ENCODE measurements around the gene TTC32. TPM values are rescaled to one million over a fixed set of nuclear protein-coding genes. Genes with fewer than 3 reads are reported as not detected.

Gene TTC32
- total RNA-seq, 1 experiment from 2014 or later: 9.9 TPM

DNA sequence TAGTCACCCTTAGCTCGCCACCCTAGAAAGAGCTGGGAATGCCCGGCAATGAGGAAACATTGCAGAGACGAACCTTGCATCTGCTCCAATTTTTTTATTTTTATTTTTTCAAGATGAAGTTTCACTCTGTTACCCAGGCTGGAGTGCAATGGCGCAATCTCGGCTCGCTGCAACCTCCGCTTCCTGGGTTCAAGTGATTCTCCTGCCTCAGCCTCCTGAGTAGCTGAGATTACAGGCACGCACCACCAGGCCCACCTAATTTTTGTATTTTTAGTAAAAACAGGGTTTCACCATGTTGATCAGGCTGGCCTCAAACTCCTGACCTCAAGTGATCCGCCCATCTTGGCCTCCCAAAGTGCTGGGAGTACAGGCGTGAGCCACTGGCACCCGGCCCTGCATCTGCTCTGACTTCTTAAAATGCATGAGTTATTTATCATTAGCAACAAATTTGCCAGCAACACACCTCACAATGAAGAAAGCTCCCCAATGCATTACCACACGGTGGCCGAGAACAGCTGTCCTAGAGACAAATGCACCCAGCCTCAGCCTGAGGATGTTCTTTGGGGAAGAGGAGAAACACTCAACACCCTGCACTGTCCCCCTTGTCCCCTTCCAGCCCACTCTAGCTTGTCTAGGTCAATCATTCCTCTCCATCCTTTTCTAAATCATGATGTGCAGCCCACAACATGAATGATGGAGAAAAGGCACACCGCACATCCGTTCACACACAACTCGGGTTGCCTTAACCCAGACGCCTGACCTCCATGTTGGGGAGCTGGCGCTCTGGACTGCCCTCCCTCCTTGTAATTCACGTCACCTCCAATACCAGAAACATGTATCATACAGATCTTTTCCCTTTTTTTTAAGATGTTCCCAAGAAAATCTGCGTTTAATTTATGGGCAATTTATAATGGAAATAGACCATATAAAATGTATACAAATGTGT lies 46.9 kb downstream of the TTC32 start:
- Mint-ChIP-seq H3K4me3 (no peak overlapping the region), H3K27me3 (ENCODE audit: low read depth) (no peaks in the 10 kb centered on the region), H3K36me3 (no peaks in the 10 kb centered on the region), H3K4me1 (no peaks in the 10 kb centered on the region; the same call in 1 of the 2 replicates), H3K27ac (no peak overlapping the region), H3K9me3 (no peaks in the 10 kb centered on the region)
- TF ChIP-seq NR1H2 (CRISPR knock-in tag; IDR thresholded peaks at IDR 0.05) (no peak), ZNF121 (CRISPR knock-in tag; IDR thresholded peaks at IDR 0.05) (no peak), MXD4 (CRISPR knock-in tag; IDR thresholded peaks at IDR 0.05; ENCODE audit: borderline replicate concordance) (no peak), IRF2 (CRISPR knock-in tag; IDR thresholded peaks at IDR 0.05; ENCODE audit: borderline replicate concordance, low read depth) (no peak)
- TF ChIP-seq, protein P1, sequence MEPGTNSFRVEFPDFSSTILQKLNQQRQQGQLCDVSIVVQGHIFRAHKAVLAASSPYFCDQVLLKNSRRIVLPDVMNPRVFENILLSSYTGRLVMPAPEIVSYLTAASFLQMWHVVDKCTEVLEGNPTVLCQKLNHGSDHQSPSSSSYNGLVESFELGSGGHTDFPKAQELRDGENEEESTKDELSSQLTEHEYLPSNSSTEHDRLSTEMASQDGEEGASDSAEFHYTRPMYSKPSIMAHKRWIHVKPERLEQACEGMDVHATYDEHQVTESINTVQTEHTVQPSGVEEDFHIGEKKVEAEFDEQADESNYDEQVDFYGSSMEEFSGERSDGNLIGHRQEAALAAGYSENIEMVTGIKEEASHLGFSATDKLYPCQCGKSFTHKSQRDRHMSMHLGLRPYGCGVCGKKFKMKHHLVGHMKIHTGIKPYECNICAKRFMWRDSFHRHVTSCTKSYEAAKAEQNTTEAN (CRISPR knock-in tag; IDR thresholded peaks at IDR 0.05): no peak
- TF ChIP-seq, protein P2, sequence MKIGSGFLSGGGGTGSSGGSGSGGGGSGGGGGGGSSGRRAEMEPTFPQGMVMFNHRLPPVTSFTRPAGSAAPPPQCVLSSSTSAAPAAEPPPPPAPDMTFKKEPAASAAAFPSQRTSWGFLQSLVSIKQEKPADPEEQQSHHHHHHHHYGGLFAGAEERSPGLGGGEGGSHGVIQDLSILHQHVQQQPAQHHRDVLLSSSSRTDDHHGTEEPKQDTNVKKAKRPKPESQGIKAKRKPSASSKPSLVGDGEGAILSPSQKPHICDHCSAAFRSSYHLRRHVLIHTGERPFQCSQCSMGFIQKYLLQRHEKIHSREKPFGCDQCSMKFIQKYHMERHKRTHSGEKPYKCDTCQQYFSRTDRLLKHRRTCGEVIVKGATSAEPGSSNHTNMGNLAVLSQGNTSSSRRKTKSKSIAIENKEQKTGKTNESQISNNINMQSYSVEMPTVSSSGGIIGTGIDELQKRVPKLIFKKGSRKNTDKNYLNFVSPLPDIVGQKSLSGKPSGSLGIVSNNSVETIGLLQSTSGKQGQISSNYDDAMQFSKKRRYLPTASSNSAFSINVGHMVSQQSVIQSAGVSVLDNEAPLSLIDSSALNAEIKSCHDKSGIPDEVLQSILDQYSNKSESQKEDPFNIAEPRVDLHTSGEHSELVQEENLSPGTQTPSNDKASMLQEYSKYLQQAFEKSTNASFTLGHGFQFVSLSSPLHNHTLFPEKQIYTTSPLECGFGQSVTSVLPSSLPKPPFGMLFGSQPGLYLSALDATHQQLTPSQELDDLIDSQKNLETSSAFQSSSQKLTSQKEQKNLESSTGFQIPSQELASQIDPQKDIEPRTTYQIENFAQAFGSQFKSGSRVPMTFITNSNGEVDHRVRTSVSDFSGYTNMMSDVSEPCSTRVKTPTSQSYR (CRISPR knock-in tag; IDR thresholded peaks at IDR 0.05): no peak
- TF ChIP-seq, protein P3, sequence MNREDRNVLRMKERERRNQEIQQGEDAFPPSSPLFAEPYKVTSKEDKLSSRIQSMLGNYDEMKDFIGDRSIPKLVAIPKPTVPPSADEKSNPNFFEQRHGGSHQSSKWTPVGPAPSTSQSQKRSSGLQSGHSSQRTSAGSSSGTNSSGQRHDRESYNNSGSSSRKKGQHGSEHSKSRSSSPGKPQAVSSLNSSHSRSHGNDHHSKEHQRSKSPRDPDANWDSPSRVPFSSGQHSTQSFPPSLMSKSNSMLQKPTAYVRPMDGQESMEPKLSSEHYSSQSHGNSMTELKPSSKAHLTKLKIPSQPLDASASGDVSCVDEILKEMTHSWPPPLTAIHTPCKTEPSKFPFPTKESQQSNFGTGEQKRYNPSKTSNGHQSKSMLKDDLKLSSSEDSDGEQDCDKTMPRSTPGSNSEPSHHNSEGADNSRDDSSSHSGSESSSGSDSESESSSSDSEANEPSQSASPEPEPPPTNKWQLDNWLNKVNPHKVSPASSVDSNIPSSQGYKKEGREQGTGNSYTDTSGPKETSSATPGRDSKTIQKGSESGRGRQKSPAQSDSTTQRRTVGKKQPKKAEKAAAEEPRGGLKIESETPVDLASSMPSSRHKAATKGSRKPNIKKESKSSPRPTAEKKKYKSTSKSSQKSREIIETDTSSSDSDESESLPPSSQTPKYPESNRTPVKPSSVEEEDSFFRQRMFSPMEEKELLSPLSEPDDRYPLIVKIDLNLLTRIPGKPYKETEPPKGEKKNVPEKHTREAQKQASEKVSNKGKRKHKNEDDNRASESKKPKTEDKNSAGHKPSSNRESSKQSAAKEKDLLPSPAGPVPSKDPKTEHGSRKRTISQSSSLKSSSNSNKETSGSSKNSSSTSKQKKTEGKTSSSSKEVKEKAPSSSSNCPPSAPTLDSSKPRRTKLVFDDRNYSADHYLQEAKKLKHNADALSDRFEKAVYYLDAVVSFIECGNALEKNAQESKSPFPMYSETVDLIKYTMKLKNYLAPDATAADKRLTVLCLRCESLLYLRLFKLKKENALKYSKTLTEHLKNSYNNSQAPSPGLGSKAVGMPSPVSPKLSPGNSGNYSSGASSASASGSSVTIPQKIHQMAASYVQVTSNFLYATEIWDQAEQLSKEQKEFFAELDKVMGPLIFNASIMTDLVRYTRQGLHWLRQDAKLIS (CRISPR knock-in tag; IDR thresholded peaks at IDR 0.05; ENCODE audit: borderline replicate concordance): no peak
- ATAC-seq (no peak), DNase-seq (ENCODE audit: low spot score) (no peak)
- POLR2A ChIA-PET: no interaction called here
- CTCF ChIA-PET: interaction anchor here (1.3 kb wide), 1 partner anchor 8 kb away, joined by 5 read pairs; no protein-coding TSS in a partner anchor

DNA sequence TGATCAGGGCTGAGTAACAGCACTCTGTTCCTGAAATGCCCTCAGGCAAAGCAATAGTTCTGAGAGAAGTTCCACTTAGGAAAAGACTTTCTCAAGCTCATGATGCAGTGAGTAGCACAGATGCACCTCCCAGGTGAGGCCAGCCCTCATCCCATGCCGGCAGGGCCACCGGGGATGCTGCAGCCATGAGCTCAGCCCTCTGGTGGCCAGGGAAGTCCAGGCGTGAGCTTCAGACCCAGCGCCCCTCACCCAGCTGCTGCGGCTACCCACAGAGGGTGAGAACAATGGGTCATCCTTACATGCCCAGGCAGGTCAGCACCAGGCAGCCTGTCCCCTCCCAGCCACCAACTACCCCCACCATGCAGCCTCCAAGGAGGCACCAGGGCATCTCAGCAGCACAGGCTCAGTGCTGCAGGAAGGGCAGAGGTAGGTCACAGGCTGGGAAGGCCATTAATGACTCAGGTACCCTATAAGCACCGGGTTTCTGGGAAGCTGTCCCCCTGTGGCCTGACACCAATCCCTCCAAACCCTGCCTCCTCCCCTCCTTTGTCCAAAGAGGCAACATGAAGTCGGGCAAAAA lies 50.6 kb downstream of the TTC32 start:
- CTCF ChIA-PET: interaction anchor here (0.6 to 1.4 kb wide), 16 partner anchors 10 to 1331 kb away, joined by 3 to 8 read pairs (median 4); no protein-coding TSS in a partner anchor
- Mint-ChIP-seq H3K27ac (no peak overlapping the region), H3K27me3 (ENCODE audit: low read depth) (peaks cover 3% of the 10 kb centered on the region; the same call in 1 of the 2 replicates), H3K9me3 (peaks cover 10% of the 10 kb centered on the region), H3K4me3 (no peak overlapping the region), H3K4me1 (no peaks in the 10 kb centered on the region; the same call in 1 of the 2 replicates), H3K36me3 (no peaks in the 10 kb centered on the region)
- DNase-seq (ENCODE audit: low spot score): peak; percentile 37
- POLR2A ChIA-PET: interaction anchor here (1.1 kb wide), 1 partner anchor 277 kb away, joined by 3 read pairs; no protein-coding TSS in a partner anchor
- peak; percentile 92 for ATAC-seq
- TF ChIP-seq, protein P4, sequence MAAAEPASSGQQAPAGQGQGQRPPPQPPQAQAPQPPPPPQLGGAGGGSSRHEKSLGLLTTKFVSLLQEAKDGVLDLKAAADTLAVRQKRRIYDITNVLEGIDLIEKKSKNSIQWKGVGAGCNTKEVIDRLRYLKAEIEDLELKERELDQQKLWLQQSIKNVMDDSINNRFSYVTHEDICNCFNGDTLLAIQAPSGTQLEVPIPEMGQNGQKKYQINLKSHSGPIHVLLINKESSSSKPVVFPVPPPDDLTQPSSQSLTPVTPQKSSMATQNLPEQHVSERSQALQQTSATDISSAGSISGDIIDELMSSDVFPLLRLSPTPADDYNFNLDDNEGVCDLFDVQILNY (CRISPR knock-in tag; IDR thresholded peaks at IDR 0.05): no peak
- TF ChIP-seq FOXP1 (CRISPR knock-in tag; IDR thresholded peaks at IDR 0.05; ENCODE audit: borderline replicate concordance): 0 out of 2 replicates have a peak, but pooled peaks have one; percentile 14
